Measurements from ENCODE around the gene DCLRE1A.

DCLRE1A gene

GRCh38 chr10:113854013-113854760, at the start of gene DCLRE1A, which contains the start of gene NHLRC2:
DCLRE1A (minus strand) TSS chr10:113854082; CDS start chr10:113853182, 900 bp downstream.
NHLRC2 (plus strand) TSS chr10:113854661; CDS start chr10:113854873, 212 bp downstream.
- Mint-ChIP-seq H3K27ac (peak within 1 kb of the TSS; percentile 99), H3K9me3 (no peaks in the 10 kb centered on the region), H3K27me3 (no peaks in the 10 kb centered on the region), H3K4me3 (peak within 1 kb of the TSS; percentile 89), H3K36me3 (ENCODE audit: low read depth) (peaks cover 29% of the 10 kb centered on the region), H3K4me1 (ENCODE audit: low read depth) (peaks cover 43% of the 10 kb centered on the region)

GRCh38 chr10:113899952-113900598, 46.2 kb upstream of the DCLRE1A start:
- H3K9me3 Mint-ChIP-seq = no peaks in the 10 kb centered on the region
- peaks cover 51% of the 10 kb centered on the region for H3K36me3 Mint-ChIP-seq (ENCODE audit: low read depth)
- no peaks in the 10 kb centered on the region for H3K4me1 Mint-ChIP-seq (ENCODE audit: low read depth)
- H3K27ac Mint-ChIP-seq = no peak overlapping the region
- H3K27me3 Mint-ChIP-seq = no peaks in the 10 kb centered on the region
- no peak overlapping the region for H3K4me3 Mint-ChIP-seq

GRCh38 chr10:113897693-113898618, 44.1 kb upstream of the DCLRE1A start:
- Mint-ChIP-seq H3K4me1 (ENCODE audit: low read depth) (no peaks in the 10 kb centered on the region), H3K4me3 (no peak overlapping the region), H3K9me3 (no peaks in the 10 kb centered on the region), H3K27ac (no peak overlapping the region), H3K27me3 (no peaks in the 10 kb centered on the region), H3K36me3 (ENCODE audit: low read depth) (peaks cover 48% of the 10 kb centered on the region)

DNA sequence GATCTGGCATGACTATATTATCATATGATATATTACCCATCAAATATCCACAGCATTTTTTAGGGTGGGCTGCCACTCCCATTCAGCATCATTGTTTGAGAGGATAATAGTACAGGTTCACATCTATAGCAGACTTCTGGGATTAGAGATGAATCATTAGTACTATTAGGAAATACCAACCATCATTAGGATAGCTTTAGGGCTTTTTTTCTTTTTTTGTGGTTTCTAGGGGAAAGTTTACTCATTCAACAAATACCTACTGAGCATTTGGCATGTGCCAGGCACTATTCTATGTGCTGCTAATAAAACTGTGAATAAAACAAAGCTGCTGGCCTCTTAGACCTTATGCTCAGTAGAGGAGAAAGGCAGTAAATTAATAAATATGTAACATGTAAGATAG, 41.1 kb upstream of the DCLRE1A start:
- no peak overlapping the region for H3K27ac Mint-ChIP-seq
- H3K27me3 Mint-ChIP-seq = no peaks in the 10 kb centered on the region
- H3K4me3 Mint-ChIP-seq = no peak overlapping the region
- H3K36me3 Mint-ChIP-seq (ENCODE audit: low read depth) = peaks cover 52% of the 10 kb centered on the region
- H3K9me3 Mint-ChIP-seq = no peaks in the 10 kb centered on the region
- no peaks in the 10 kb centered on the region for H3K4me1 Mint-ChIP-seq (ENCODE audit: low read depth)

GRCh38 chr10:113894581-113894980, 40.7 kb upstream of the DCLRE1A start:
- Mint-ChIP-seq H3K4me3 (no peak overlapping the region), H3K27me3 (no peaks in the 10 kb centered on the region), H3K9me3 (no peaks in the 10 kb centered on the region), H3K27ac (no peak overlapping the region), H3K36me3 (ENCODE audit: low read depth) (peaks cover 51% of the 10 kb centered on the region), H3K4me1 (ENCODE audit: low read depth) (no peaks in the 10 kb centered on the region)

DNA sequence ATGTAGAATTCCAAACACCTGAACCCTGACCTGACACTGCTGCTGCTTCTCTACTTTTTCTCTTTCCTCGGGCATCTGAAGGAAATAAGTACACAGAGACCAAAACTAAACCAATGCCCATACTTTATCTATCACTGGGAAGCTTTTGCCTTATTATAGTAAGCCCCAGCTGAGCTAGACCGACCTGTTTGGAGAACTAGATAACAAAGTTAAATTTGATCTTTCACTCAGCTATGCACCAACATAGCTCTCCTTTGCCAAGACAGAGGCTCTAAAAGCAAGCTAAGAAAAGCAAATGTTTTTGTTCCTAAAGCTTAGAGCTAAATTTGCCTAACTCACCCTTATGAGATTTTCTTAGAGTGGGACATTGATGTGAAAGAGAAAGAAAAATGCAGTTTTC, 39.7 kb upstream of the DCLRE1A start:
- Mint-ChIP-seq H3K9me3 (no peaks in the 10 kb centered on the region), H3K27me3 (no peaks in the 10 kb centered on the region), H3K27ac (no peak overlapping the region), H3K4me3 (no peak overlapping the region), H3K36me3 (ENCODE audit: low read depth) (peaks cover 45% of the 10 kb centered on the region), H3K4me1 (ENCODE audit: low read depth) (no peaks in the 10 kb centered on the region)

GRCh38 chr10:113891476-113891875, 37.6 kb upstream of the DCLRE1A start:
- H3K36me3 Mint-ChIP-seq (ENCODE audit: low read depth) = peaks cover 55% of the 10 kb centered on the region
- no peaks in the 10 kb centered on the region for H3K4me1 Mint-ChIP-seq (ENCODE audit: low read depth)

DNA sequence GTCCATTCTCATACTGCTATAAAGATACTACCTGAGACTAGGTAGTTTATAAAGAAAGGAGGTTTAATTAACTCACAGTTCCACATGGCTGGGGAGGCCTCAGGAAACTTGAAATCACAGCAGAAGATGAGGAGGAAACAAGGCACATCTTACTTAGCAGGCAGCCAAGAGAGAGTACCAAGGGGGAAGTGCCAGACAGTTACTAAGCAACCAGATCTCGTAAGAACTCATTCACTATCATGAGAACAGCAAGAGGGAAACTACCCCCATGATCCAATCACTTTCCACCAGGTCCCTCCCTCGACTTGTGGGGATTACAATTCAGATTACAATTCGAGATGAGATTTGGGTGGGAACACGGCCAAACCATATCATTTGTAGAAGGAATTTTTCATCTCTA, 36.9 kb upstream of the DCLRE1A start:
- Mint-ChIP-seq H3K27me3 (no peaks in the 10 kb centered on the region), H3K9me3 (no peaks in the 10 kb centered on the region), H3K4me1 (ENCODE audit: low read depth) (no peaks in the 10 kb centered on the region), H3K36me3 (ENCODE audit: low read depth) (peaks cover 62% of the 10 kb centered on the region), H3K4me3 (no peak overlapping the region), H3K27ac (no peak overlapping the region)

More at GRCh38 chr10:113891476-113891875, 37.6 kb upstream of the DCLRE1A start:
- Mint-ChIP-seq H3K27me3 (no peaks in the 10 kb centered on the region), H3K4me3 (no peak overlapping the region), H3K27ac (no peak overlapping the region), H3K9me3 (no peaks in the 10 kb centered on the region)

DNA sequence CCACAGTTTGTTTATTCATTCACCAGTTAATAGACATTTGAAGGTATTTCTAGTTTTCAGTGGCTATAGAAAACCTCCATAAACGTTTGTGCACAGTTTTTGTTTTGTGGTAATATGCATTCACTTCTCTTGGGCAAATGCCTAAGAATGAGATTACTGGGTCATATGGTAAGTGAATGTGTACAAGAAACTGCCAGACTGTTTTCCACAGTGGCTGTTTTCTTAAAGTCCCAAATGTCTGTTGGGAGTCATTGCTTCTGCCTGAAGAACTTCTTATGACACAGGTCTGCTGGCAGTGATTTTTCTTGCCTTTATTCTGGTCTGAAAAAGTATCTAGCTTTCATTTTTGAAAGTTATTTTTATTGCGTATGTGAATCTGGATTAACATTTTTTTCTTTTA, 36.0 kb upstream of the DCLRE1A start:
- peaks cover 62% of the 10 kb centered on the region for H3K36me3 Mint-ChIP-seq (ENCODE audit: low read depth)
- no peaks in the 10 kb centered on the region for H3K9me3 Mint-ChIP-seq
- H3K4me3 Mint-ChIP-seq = no peak overlapping the region
- no peak overlapping the region for H3K27ac Mint-ChIP-seq
- H3K4me1 Mint-ChIP-seq (ENCODE audit: low read depth) = no peaks in the 10 kb centered on the region
- no peaks in the 10 kb centered on the region for H3K27me3 Mint-ChIP-seq

DNA sequence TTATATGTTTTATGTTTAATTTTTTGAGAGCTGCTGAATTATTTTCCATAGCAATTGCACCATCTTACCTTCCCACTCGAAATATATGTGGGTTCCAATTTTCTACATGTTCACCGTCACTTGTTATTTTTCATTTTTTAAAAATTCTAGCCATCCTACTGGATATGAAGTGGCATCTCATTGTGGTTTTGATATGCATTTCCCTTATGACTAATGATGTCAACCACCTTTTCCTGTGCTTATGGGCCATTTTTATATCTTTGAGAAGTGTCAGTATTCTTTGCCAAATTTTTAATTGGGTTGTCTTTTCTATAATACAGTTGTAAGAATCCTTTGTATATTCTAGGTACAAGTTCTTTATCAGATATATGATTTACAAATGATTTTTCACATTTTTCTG, 28.4 kb upstream of the DCLRE1A start:
- Mint-ChIP-seq H3K9me3 (no peaks in the 10 kb centered on the region), H3K27me3 (no peaks in the 10 kb centered on the region), H3K4me1 (ENCODE audit: low read depth) (peaks cover 14% of the 10 kb centered on the region), H3K27ac (no peak overlapping the region), H3K4me3 (no peak overlapping the region), H3K36me3 (ENCODE audit: low read depth) (peaks cover 74% of the 10 kb centered on the region)

GRCh38 chr10:113880236-113880635, 26.4 kb upstream of the DCLRE1A start:
- H3K27me3 Mint-ChIP-seq = no peaks in the 10 kb centered on the region
- H3K9me3 Mint-ChIP-seq = no peaks in the 10 kb centered on the region
- peaks cover 14% of the 10 kb centered on the region for H3K4me1 Mint-ChIP-seq (ENCODE audit: low read depth)
- no peak overlapping the region for H3K4me3 Mint-ChIP-seq
- H3K27ac Mint-ChIP-seq = no peak overlapping the region
- H3K36me3 Mint-ChIP-seq (ENCODE audit: low read depth) = peaks cover 66% of the 10 kb centered on the region

GRCh38 chr10:113879691-113880090, 25.8 kb upstream of the DCLRE1A start:
- Mint-ChIP-seq H3K4me1 (ENCODE audit: low read depth) (peaks cover 14% of the 10 kb centered on the region), H3K9me3 (no peaks in the 10 kb centered on the region), H3K27me3 (no peaks in the 10 kb centered on the region), H3K27ac (no peak overlapping the region), H3K36me3 (ENCODE audit: low read depth) (peaks cover 66% of the 10 kb centered on the region), H3K4me3 (no peak overlapping the region)

DNA sequence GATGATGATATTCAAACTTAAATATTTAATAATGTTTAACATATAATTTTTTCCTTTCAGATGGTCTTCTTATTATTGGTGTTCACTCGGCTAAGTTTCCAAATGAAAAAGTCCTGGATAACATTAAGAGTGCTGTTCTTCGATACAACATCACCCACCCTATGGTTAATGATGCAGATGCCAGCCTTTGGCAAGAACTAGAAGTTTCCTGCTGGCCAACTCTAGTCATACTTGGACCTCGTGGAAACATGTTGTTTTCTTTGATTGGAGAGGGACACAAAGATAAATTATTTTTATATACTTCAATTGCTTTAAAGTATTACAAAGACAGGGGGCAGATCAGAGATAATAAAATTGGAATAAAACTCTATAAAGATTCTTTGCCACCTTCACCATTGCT, 22.6 kb upstream of the DCLRE1A start:
- Mint-ChIP-seq H3K36me3 (ENCODE audit: low read depth) (peaks cover 49% of the 10 kb centered on the region), H3K27me3 (no peaks in the 10 kb centered on the region), H3K4me3 (no peak overlapping the region), H3K9me3 (peaks cover 7% of the 10 kb centered on the region), H3K4me1 (ENCODE audit: low read depth) (peaks cover 3% of the 10 kb centered on the region), H3K27ac (no peak overlapping the region)

- Mint-ChIP-seq H3K4me3 (no peak overlapping the region), H3K27ac (no peak overlapping the region), H3K4me1 (ENCODE audit: low read depth) (peaks cover 3% of the 10 kb centered on the region), H3K36me3 (ENCODE audit: low read depth) (peaks cover 54% of the 10 kb centered on the region), H3K27me3 (no peaks in the 10 kb centered on the region), H3K9me3 (peaks cover 7% of the 10 kb centered on the region)
These were observed 21.3 kb upstream of the DCLRE1A start for GRCh38 chr10:113875212-113875611.
